Dedifferentiated amniotic fluid mesenchymal stem cell (primary cell): Measurements from ENCODE around the gene HHEX.
"Not testable (repeated sequence)": the region's sequence is repeated elsewhere in the genome, so short reads cannot be mapped to it uniquely, and the experiment has no call there.

Source experiments
- DNase-seq: peaks from one replicate; pipeline ENCODE4 v3.0.0-alpha.2; 2016; ENCODE audit errors: extremely low spot score

The HHEX gene

GRCh38 chr10:92732958-92733357 is 43.2 kb downstream of the HHEX start:
- no peak for DNase-seq

GRCh38 chr10:92734301-92734700 is 44.5 kb downstream of the HHEX start:
- no peak for DNase-seq

DNA sequence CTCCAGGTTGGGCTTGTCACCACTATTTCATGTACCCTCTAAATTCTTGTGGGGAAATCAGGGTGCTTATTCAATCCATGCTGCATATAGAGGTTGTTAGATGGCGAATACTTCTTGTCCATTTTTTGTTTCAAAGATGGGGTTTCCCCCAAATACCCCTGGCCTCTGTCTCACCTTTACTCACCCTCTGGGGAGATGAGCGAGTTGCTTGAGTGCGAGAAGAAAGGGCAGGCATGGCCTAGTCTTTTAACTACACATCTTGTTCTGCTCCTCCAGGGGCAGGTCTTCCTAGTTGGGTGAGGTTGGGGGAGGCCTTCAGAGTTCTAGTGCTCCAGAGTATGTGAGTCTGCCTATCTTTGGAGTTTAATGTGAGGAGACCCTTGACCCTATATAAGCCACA is 46.2 kb downstream of the HHEX start:
- no peak for DNase-seq

GRCh38 chr10:92737484-92737883 is 47.7 kb downstream of the HHEX start:
- no peak for DNase-seq

DNA sequence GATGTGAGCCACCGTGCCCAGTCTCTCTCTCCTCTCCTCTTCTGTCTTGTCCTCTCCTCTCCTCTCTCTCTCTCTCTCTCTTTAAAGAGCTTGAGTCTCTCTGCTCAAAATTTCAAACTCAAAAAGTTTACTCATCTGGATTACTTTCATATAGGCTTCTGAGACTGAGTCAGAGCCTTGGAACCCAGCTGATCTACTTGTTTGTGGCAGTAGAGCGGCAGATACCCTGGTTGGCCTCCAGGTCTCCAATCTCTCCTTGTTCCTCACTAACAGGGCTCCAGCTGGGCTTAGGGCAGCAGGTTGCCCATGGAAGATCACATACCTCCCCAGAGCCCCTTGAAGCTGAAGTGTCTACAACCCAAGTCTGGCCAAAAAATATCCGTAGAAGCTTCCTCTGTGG is 51.0 kb downstream of the HHEX start:
- DNase-seq, result peak; percentile 33

DNA sequence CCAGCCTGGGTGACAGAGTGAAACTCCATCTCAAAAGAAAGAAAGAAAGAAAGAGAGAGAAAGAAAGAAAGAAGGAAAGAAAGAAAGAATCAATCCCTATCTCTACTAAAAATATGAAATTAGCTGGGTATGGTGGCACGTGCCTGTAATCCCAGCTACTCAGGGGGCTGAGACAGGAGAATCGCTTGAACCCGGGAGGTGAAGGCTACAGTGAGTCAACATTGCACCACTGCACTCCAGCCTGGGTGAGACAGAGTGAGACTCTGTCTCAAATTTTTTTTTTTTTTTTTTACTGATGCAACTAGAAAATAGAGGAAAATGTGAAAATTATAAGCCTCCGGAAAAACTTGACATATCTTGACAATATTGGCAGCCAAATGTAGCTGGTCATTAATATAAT is 52.0 kb downstream of the HHEX start:
- DNase-seq, result not testable (repeated sequence)

GRCh38 chr10:92742331-92743228 is 52.8 kb downstream of the HHEX start:
- no peak for DNase-seq
